NCI-H82 (cell line): ENCODE measurements around the gene SPPL2A.
"Not testable (repeated sequence)": the region's sequence is repeated elsewhere in the genome, so short reads cannot be mapped to it uniquely, and the experiment has no call there.

Experiments
- DNase-seq: peaks from one replicate; lab custom pipeline; 2025; lab: John Stamatoyannopoulos, UW

SPPL2A gene

DNA sequence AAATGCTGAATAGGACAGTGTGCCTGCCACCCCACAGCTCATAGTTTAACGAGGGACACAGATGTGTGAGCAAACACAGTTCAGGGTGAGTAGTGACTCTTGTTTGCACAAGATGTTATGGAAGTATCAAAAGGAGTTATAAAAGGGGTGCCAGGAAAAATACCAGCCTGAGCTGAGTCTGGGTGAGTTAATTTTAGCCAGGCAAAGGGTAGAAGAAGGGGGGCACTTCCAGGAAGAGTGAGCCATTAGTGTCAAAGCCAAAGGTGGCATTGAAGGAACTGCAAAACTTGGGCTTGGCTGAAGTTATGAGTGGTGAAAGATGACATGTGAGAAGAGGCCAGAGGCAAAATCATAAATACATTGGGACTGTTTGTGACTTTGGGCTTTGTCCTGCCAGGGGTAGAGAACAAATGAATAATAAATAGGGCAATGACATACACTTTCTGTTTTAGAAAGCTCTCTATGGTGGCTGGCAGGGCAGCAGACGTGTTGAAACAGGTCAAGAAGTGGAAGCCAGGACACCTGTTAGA lies 1.9 kb upstream of the SPPL2A start:
- no peak for DNase-seq

- peak; percentile 55 for DNase-seq
These were observed 878 bp downstream of the SPPL2A start for GRCh38 chr15:50764461-50765194.

- DNase-seq: no peak
These were observed 6.7 kb downstream of the SPPL2A start for GRCh38 chr15:50758712-50759205.

DNA sequence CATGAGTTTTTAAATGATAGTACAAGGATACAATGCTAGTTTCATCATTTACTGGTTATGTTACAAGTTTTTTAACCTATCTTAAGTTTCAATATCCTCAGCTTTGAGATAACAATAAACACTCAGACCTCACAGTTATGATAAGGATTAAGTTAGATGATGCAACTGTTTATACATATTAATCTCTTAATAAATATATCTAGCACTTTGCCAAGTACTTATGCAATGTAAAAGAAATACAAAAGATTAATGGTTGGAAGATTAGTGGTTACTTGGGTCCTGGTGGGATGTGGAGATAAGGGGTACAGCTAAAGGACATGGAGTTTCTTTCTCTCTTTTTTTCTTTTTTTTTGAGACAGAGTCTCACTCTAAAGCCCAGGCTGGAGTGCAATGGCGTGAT lies 12.0 kb downstream of the SPPL2A start:
- DNase-seq: no peak

DNA sequence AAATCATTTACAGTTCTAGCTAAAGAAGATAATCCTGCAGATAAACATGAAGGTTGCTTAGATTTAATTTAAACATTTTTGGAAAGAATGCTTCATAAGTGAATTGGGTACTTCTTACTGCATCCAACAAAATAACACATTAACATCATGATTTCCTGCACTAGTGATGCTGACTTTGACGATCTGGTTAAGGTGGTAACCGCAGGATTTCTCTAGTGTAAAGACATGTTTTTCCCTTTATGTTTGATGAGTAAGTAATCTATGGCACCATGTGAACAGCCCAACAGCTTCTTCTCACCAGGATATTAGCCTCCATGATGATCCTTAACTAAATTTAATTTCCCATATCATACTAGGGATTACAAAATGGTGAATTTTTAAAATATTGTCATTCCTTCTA lies 14.1 kb downstream of the SPPL2A start:
- no peak for DNase-seq

DNA sequence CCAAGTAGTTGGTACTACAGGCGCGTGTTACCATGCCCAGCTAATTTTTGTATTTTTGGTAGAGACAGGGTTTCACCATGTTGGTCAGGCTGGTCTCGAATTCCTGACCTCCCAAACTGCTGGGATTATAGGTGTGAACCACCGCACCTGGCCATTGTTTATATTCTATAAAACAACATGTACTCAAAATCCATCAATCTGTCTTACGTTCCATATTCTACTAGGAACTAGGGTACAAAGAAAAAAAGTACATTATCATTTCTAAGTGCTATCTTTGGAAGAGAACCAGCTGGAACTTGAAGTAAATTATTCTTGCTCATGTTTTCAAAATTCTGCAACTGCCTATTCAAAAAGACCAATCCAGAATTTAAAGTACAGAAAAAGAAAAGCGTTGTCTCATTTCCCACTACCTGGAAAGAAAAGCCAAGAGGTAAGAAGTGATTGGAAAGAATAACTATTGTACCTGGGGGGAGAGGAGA lies 15.2 kb downstream of the SPPL2A start:
- no peak for DNase-seq

- DNase-seq: no peak
These were observed 18.0 kb downstream of the SPPL2A start for GRCh38 chr15:50747523-50747922.

- no peak for DNase-seq
These were observed 20.9 kb downstream of the SPPL2A start for GRCh38 chr15:50744601-50745000.

- DNase-seq: no peak
These were observed 24.6 kb downstream of the SPPL2A start for GRCh38 chr15:50740955-50741354.

DNA sequence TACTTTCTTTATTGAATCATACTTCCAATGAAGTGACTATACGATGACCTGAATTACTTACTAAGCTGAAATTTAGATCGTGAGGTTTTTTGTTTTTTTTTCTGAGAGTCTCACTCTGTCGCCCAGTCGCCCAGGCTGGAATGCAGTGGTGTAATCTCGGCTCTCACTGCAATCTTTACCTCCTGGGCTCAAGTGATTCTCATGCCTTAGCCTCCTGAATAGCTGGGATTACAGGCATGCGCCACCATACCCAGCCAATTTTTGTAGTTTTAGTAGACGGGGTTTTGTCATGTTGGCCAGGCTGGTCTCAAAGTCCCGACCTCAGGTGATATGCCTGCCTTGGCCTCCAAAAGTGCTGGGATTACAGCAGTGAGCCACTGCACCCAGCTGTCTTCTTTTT lies 28.7 kb downstream of the SPPL2A start:
- DNase-seq: no peak

DNA sequence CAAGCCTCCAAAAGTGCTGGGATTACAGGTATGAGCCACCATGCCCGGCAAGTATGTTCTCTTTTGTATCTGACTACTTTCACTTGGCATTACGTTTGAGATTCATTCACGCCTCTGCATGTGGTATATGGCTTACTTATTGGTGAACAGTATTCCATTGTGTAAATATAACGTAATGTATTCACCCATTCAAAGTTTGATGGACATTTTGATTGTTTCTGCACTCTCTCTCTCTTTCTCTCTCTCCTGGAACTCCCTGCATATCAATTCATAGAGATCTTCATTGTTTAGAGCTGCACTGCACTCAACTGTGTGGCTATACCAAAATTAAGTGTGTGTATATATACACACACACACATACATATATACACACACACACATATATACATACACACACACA lies 30.4 kb downstream of the SPPL2A start:
- DNase-seq: no peak

DNA sequence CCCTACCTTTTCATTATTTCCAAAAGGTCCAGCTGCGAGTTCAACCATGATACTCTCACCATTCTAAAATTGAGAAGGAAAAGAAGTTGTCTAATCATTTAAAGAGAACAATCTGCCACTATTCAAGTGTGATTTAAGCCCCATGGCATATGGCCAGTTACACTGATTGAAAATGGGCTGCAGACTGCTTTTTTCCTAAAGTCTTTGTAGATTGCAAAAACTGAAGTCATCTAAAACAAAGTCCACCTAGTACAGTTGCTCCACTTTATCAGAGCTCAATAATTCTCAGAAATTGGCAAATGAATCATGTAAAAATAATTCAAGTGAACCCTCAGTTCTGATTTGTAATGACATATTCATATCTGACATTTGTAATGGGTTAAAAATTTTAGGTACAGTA lies 39.2 kb downstream of the SPPL2A start:
- no peak for DNase-seq

- DNase-seq: no peak
These were observed 46.8 kb downstream of the SPPL2A start for GRCh38 chr15:50718700-50719125.

DNA sequence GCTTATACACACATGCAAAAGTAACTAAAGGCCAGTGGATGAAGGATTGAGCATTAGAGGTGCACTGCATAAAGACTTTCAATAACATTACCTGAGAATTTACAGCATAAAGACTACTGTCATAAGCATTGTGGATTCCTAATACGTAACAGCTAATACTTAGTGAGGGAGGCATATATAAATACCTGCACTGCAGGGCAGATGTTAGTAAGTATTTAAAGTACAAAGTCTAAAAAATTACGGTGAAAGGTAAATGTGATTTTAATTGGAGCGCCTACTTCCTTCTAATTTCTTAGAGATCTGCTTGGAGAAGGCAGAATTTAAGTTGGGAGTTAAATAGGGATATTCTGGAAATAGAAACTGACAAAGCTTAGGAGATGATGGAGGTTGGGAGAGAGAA lies 53.5 kb downstream of the SPPL2A start:
- no peak for DNase-seq

- DNase-seq: no peak
These were observed 54.9 kb downstream of the SPPL2A start for GRCh38 chr15:50710585-50710984.

DNA sequence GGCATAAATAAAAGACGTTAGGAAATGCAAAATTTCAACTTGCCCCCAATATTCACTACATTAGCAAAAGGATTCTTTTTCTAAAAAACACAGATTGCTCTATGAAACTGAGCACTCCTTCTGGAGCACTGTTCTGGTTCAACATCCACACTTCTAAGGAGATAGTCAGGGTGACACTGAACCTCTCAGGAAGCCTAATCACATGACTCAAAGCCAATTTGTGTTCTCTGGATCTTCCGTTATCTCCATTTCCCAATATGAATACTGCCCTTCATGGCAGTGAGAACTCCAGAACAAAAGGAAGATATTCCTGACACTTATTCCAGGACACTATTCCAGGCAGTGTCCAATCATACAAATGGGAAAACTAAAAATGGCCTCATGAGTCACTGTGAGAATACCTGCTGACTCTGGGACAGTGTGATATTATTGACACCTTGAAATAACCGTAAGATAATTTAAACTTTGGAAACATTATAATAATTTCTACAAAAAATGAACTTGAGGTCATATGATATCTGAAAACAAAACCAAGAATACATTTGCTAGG lies 57.6 kb downstream of the SPPL2A start:
- no peak for DNase-seq

DNA sequence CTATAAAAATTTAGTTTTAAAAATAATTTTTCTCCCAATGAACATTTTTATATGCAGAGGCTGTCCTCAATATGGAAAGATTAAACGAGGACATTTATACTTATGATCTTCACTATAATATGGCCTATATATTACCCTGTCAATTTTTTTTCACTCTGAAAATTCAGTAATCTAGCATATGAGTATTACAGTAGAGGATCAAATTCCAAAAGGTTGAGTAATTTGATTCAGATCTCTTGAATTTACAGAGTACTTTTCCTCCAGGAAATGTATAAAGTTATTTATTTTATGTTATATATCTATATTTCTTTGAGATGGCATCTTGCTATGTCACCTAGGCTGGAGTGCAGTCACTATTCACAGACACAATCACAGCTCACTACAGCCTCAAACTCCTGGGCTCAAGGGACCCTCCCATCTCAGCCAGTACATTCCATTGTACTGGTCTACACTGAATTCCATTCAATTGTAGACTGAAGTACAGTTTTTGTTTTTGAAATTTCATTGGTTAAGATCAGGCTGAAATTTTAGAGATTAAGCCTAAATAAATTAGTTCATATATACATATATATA lies 62.7 kb downstream of the SPPL2A start:
- no peak for DNase-seq

DNA sequence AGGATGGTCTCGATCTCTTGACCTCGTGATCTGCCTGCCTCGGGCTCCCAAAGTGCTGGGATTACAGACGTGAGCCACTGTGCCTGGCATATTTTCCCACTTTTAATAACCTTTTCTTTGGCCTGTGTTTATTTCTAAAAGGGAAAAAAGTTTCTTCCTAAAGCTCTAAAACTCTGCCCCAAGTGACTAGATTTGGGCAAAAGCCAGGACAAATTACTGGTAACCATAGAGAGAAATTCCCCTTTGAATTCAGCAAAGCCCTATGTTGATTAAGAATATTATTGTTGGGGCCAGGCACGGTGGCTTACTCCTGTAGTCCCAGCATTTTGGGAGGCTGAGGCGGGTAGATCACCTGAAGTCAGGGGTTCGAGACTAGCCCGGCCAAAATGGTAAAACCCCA lies 67.4 kb downstream of the SPPL2A start:
- no peak for DNase-seq

- no peak for DNase-seq
These were observed 68.3 kb downstream of the SPPL2A start for GRCh38 chr15:50697109-50697797.

DNA sequence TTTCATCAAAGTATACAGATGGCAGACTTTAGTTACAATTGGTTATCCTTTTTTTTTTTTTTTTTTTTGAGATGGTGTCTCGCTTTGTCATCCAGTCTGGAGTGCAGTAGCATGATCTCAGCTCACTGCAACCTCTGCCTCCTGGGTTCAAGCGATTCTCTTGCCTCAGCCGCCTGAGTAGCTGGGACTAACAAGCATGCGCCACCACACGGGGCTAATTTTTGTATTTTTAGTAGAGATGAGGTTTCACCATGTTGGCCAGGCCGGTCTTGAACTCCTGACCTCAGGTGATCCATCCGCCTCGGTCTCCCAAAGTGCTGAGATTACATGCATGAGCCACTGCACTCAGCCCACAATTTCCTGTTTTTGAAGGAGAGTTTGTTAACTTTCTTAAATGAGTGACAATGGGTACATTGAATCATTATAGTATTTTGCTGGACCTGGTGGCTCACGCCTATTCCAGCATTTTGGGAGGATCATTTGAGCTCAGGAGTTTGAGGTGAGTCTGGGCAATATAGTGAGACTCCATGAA lies 70.8 kb downstream of the SPPL2A start:
- not testable (repeated sequence) for DNase-seq

- peak; percentile 44 for DNase-seq
These were observed 78.1 kb downstream of the SPPL2A start for GRCh38 chr15:50687302-50687902.
